Measurements from ENCODE around the gene DGKB. TPM values are rescaled to one million over a fixed set of nuclear protein-coding genes. Genes with fewer than 3 reads are reported as not detected.

Gene DGKB
- polyA plus RNA-seq, 1 of the 3 experiments (the other 2 are of a cell fraction), result 2.1 TPM

DNA sequence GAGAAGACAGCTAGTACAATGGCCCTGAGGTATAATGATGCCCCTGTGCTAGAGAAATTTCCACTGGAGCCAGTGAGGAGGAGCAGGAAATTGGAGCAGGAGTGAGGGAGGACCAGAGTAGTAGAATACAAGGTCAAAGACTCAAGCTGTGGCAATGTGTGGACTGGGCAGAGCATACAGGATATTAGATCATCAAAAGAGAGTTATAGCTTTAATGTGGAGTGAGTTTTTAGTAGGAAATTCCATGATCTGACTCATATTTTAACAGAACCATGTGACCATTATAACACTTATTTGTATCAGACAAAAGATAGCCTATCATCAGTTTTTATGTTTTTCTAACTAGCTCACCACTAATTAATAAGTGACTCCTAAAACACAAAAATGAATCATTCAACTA, 154.1 kb downstream of the DGKB start (continued):
- TF ChIP-seq, protein P1, sequence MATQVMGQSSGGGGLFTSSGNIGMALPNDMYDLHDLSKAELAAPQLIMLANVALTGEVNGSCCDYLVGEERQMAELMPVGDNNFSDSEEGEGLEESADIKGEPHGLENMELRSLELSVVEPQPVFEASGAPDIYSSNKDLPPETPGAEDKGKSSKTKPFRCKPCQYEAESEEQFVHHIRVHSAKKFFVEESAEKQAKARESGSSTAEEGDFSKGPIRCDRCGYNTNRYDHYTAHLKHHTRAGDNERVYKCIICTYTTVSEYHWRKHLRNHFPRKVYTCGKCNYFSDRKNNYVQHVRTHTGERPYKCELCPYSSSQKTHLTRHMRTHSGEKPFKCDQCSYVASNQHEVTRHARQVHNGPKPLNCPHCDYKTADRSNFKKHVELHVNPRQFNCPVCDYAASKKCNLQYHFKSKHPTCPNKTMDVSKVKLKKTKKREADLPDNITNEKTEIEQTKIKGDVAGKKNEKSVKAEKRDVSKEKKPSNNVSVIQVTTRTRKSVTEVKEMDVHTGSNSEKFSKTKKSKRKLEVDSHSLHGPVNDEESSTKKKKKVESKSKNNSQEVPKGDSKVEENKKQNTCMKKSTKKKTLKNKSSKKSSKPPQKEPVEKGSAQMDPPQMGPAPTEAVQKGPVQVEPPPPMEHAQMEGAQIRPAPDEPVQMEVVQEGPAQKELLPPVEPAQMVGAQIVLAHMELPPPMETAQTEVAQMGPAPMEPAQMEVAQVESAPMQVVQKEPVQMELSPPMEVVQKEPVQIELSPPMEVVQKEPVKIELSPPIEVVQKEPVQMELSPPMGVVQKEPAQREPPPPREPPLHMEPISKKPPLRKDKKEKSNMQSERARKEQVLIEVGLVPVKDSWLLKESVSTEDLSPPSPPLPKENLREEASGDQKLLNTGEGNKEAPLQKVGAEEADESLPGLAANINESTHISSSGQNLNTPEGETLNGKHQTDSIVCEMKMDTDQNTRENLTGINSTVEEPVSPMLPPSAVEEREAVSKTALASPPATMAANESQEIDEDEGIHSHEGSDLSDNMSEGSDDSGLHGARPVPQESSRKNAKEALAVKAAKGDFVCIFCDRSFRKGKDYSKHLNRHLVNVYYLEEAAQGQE (IDR thresholded peaks at IDR 0.05; ENCODE audit: low read depth, low read length), result 0 out of 2 replicates have a peak, but pooled peaks have one; percentile 24
- TF ChIP-seq RAD21 (IDR thresholded peaks at IDR 0.05; ENCODE audit: low read length) (no peak), USF1 (IDR thresholded peaks at IDR 0.05; ENCODE audit: borderline replicate concordance, low read depth) (peak; percentile 81), POLR2AphosphoS5 (IDR thresholded peaks at IDR 0.05; ENCODE audit: low read depth, low read length) (peak; percentile 24; the same call in 1 of the 2 replicates), RXRA (IDR thresholded peaks at IDR 0.05; ENCODE audit: borderline replicate concordance, low read depth) (peak; percentile 87)
- TF ChIP-seq, protein P2, sequence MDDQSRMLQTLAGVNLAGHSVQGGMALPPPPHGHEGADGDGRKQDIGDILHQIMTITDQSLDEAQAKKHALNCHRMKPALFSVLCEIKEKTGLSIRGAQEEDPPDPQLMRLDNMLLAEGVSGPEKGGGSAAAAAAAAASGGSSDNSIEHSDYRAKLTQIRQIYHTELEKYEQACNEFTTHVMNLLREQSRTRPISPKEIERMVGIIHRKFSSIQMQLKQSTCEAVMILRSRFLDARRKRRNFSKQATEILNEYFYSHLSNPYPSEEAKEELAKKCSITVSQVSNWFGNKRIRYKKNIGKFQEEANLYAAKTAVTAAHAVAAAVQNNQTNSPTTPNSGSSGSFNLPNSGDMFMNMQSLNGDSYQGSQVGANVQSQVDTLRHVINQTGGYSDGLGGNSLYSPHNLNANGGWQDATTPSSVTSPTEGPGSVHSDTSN (IDR thresholded peaks at IDR 0.05), result peak; percentile 86

- Histone ChIP-seq H3K27ac (ENCODE audit: low read depth in 2 of 2, low read length in 1 of 2) (peak overlapping the region; percentile 45 to 68; a peak in 3 of 4 replicates), H3K9me2 (no peaks in the 10 kb centered on the region), H3K9me3 (peaks cover 11% of the 10 kb centered on the region), H4K20me1 (ENCODE audit: insufficient read depth) (no peaks in the 10 kb centered on the region), H3K4me1 (ENCODE audit: control insufficient read depth in 1 of 2, insufficient read depth in 2 of 2, low read depth in 1 of 2, low read length in 1 of 2) (peaks cover 3 to 12% of the 10 kb centered on the region in 2 experiments; a peak in 3 of 4 replicates), H2AFZ (ENCODE audit: low read depth) (no peak overlapping the region), H3K4me2 (peak overlapping the region; percentile 12; the same call in 1 of the 2 replicates), H3F3A (replicated peaks; ENCODE audit: insufficient read depth) (peaks cover 21% of the 10 kb centered on the region), H3K36me3 (replicated peaks in 1 of 2; ENCODE audit: control insufficient read depth in 1 of 2, insufficient read depth in 2 of 2, low read length in 1 of 2) (peaks cover 0 to 15% of the 10 kb centered on the region in 2 experiments), H3K4me3 (ENCODE audit: low read depth in 2 of 2, low read length in 1 of 2) (no peak overlapping the region), H3K79me2 (ENCODE audit: insufficient read depth) (no peaks in the 10 kb centered on the region), H3K9ac (no peak overlapping the region), H3K27me3 (ENCODE audit: insufficient read depth) (no peaks in the 10 kb centered on the region)
- 0 out of 2 replicates have a peak, but pooled peaks have one; percentile 6 for TF ChIP-seq FOSL2 (IDR thresholded peaks at IDR 0.05; ENCODE audit: borderline replicate concordance, low read depth)
- TF ChIP-seq, protein P3, sequence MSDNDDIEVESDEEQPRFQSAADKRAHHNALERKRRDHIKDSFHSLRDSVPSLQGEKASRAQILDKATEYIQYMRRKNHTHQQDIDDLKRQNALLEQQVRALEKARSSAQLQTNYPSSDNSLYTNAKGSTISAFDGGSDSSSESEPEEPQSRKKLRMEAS (IDR thresholded peaks at IDR 0.05; ENCODE audit: low read depth), result 0 out of 2 replicates have a peak, but pooled peaks have one; percentile 16
- TF ChIP-seq, protein P4, sequence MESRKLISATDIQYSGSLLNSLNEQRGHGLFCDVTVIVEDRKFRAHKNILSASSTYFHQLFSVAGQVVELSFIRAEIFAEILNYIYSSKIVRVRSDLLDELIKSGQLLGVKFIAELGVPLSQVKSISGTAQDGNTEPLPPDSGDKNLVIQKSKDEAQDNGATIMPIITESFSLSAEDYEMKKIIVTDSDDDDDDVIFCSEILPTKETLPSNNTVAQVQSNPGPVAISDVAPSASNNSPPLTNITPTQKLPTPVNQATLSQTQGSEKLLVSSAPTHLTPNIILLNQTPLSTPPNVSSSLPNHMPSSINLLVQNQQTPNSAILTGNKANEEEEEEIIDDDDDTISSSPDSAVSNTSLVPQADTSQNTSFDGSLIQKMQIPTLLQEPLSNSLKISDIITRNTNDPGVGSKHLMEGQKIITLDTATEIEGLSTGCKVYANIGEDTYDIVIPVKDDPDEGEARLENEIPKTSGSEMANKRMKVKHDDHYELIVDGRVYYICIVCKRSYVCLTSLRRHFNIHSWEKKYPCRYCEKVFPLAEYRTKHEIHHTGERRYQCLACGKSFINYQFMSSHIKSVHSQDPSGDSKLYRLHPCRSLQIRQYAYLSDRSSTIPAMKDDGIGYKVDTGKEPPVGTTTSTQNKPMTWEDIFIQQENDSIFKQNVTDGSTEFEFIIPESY (IDR thresholded peaks at IDR 0.05; ENCODE audit: borderline replicate concordance, low read depth), result no peak
- 0 out of 4 replicates have a peak, but pooled peaks of 1 of the 2 experiments have one; percentile 7 for TF ChIP-seq EP300 (IDR thresholded peaks at IDR 0.05; ENCODE audit: borderline replicate concordance in 1 of 2, low read depth in 1 of 2, low read length in 1 of 2)
- peak; percentile 88 for TF ChIP-seq NFIC (IDR thresholded peaks at IDR 0.05; ENCODE audit: borderline replicate concordance)
- no peak for TF ChIP-seq FOXJ3 (CRISPR knock-in tag; IDR thresholded peaks at IDR 0.05)
- peak; percentile 30; the same call in 1 of the 2 replicates for TF ChIP-seq TCF12 (IDR thresholded peaks at IDR 0.05)
- TF ChIP-seq, protein P2 (IDR thresholded peaks at IDR 0.05), result peak; percentile 40; the same call in 1 of the 2 replicates
- POLR2A ChIA-PET, result no interaction called here
- CTCF ChIA-PET, result interaction anchor here (0.9 kb wide), 1 partner anchor 9 kb away, joined by 3 read pairs; no protein-coding TSS in a partner anchor
- WGBS (ENCODE audit: low lambda C conversion rate), result 81% methylated on average over 4 of the region's 4 CpGs
- DNase-seq, result no peak
These were observed 154.8 kb downstream of the DGKB start for GRCh38 chr7:14747701-14748100.

All from SK-N-SH (cell line).